Measurements from ENCODE around the gene ENGASE.

- TF ChIP-seq CTCF (IDR thresholded peaks at IDR 0.05), result no peak
- no peak for TF ChIP-seq POLR2A (IDR thresholded peaks at IDR 0.05)
- no peak for TF ChIP-seq POLR2AphosphoS5 (IDR thresholded peaks at IDR 0.05)
These were observed 22.5 kb upstream of the ENGASE start for GRCh38 chr17:79052131-79052530.
